Smooth muscle cell (in vitro differentiated cells): ENCODE measurements around the gene MICAL1. TPM values are rescaled to one million over a fixed set of nuclear protein-coding genes. Genes with fewer than 3 reads are reported as not detected.

Source experiments
- DNase-seq: peaks from one replicate; lab custom pipeline; 2025; ENCODE audit not compliant: unreplicated experiment; lab: John Stamatoyannopoulos, UW
- H2AFZ ChIP-seq: fragments of 200-600 bp; sonication (generic); 2 replicates; pipeline ENCODE4 v1.6.0; 2016; ENCODE audit warnings: antibody characterized with exemption, low read depth, mild to moderate bottlenecking
- H3F3A ChIP-seq: fragments of 200-600 bp; sonication (generic); 2 replicates; pipeline ENCODE4 v1.6.0; 2017; ENCODE audit warnings: antibody characterized with exemption, low read depth
- H3K27ac ChIP-seq: fragments of 200-600 bp; sonication (generic); 2 replicates; pipeline ENCODE4 v1.5.1; 2016; ENCODE audit warnings: low read depth, mild to moderate bottlenecking
- H3K27me3 ChIP-seq: fragments of 200-600 bp; sonication (generic); 2 replicates; pipeline ENCODE4 v1.6.1; 2016; ENCODE audit warnings: low read depth, mild to moderate bottlenecking
- H3K36me3 ChIP-seq: fragments of 200-600 bp; sonication (generic); 2 replicates; pipeline ENCODE4 v1.5.1; 2016; ENCODE audit warnings: low read depth
- H3K4me1 ChIP-seq: fragments of 200-600 bp; sonication (generic); 2 replicates; pipeline ENCODE4 v1.5.1; 2016; ENCODE audit warnings: low read depth
- H3K4me2 ChIP-seq: fragments of 200-600 bp; sonication (generic); 2 replicates; pipeline ENCODE4 v1.6.0; 2016; ENCODE audit warnings: mild to moderate bottlenecking
- H3K4me3 ChIP-seq: fragments of 200-600 bp; sonication (generic); 2 replicates; pipeline ENCODE4 v1.5.1; 2016; ENCODE audit warnings: mild to moderate bottlenecking
- H3K79me2 ChIP-seq: fragments of 200-600 bp; sonication (generic); 2 replicates; pipeline ENCODE4 v1.6.0; 2016; ENCODE audit warnings: low read depth, mild to moderate bottlenecking
- H3K9ac ChIP-seq: fragments of 200-600 bp; sonication (generic); 2 replicates; pipeline ENCODE4 v1.6.0; 2016; ENCODE audit warnings: low read depth
- H3K9me3 ChIP-seq: fragments of 200-600 bp; sonication (generic); replicated peaks from 2 replicates; pipeline ENCODE4 v1.5.1; 2016; ENCODE audit warnings: low read depth
- H4K20me1 ChIP-seq: fragments of 200-600 bp; sonication (generic); 2 replicates; pipeline ENCODE4 v1.6.0; 2016; ENCODE audit warnings: low read depth
- CTCF ChIP-seq: fragments of 200-600 bp; sonication (generic); IDR thresholded peaks from 2 replicates; pipeline ENCODE4 v1.5.1; 2017; ENCODE audit warnings: borderline replicate concordance, mild to moderate bottlenecking, antibody characterized with exemption; ENCODE audit not compliant: insufficient read depth, poor library complexity, severe bottlenecking
- WGBS: methylation state at CpG from one replicate; pipeline ENCODE4 v1.1.7; 2016; ENCODE audit warnings: low lambda C conversion rate; 5-methylcytosine and 5-hydroxymethylcytosine counted together
- polyA plus RNA-seq: library from polyadenylated mRNA; unstranded; fragments of >200 nt; fragmentation: Nextera tagmentation; extraction: Ambion mirVana; gene quantifications from 2 replicates; pipeline ENCODE4 v1.2.1, GENCODE V29; 2016
- total RNA-seq: library from RNA; depleted of rRNA; stranded (reverse); fragments of >200 nt; gene quantifications from 2 replicates; pipeline ENCODE4 v1.2.3, GENCODE V29; 2014

Gene MICAL1
- total and polyA plus RNA-seq, 2 experiments from 2014 or later = 13.3 to 20.8 TPM

- no peaks in the 10 kb centered on the region for H4K20me1 ChIP-seq
- H3K4me2 ChIP-seq = no peak overlapping the region
- TF ChIP-seq CTCF = peak; percentile 18
- no peak overlapping the region for H2AFZ ChIP-seq
- H3F3A ChIP-seq = no peaks in the 10 kb centered on the region
- H3K4me3 ChIP-seq = no peak overlapping the region
- H3K4me1 ChIP-seq = no peaks in the 10 kb centered on the region
- H3K79me2 ChIP-seq = no peaks in the 10 kb centered on the region
- no peaks in the 10 kb centered on the region for H3K27me3 ChIP-seq
- H3K9ac ChIP-seq = no peak overlapping the region
- DNase-seq = no peak
- no peaks in the 10 kb centered on the region for H3K36me3 ChIP-seq
- no peak overlapping the region for H3K27ac ChIP-seq
- no peaks in the 10 kb centered on the region for H3K9me3 ChIP-seq
- 86% methylated on average over 4 of the region's 4 CpGs for WGBS
These were observed 58.6 kb downstream of the MICAL1 start for GRCh38 chr6:109397020-109397419.

GRCh38 chr6:109396046-109396718 lies 59.4 kb downstream of the MICAL1 start:
- Histone ChIP-seq H3K9ac (no peak overlapping the region), H3F3A (no peaks in the 10 kb centered on the region), H3K27ac (no peak overlapping the region), H3K4me3 (no peak overlapping the region), H3K9me3 (no peaks in the 10 kb centered on the region), H2AFZ (no peak overlapping the region), H3K79me2 (no peaks in the 10 kb centered on the region), H3K4me1 (no peaks in the 10 kb centered on the region), H3K36me3 (no peaks in the 10 kb centered on the region), H4K20me1 (no peaks in the 10 kb centered on the region), H3K27me3 (no peaks in the 10 kb centered on the region), H3K4me2 (no peak overlapping the region)
- DNase-seq = no peak
- no peak for TF ChIP-seq CTCF
- WGBS = 89% methylated on average over 12 of the region's 12 CpGs

Other genes with a start within 250 kb of the MICAL1 start
- 495 and 529 TPM in 2 replicates for gene CD164, start 73.3 kb downstream of the MICAL1 start, total RNA-seq
- 272 and 305 TPM in 2 replicates for gene CD164, start 73.3 kb downstream of the MICAL1 start, polyA plus RNA-seq
- 0.81 and 1.7 TPM in 2 replicates for gene PPIL6, start 15.1 kb downstream of the MICAL1 start, total RNA-seq
- 0.95 and 1.3 TPM in 2 replicates for gene PPIL6, start 15.1 kb downstream of the MICAL1 start, polyA plus RNA-seq
- gene SMPD2, start 15.0 kb downstream of the MICAL1 start, total RNA-seq = 1.4 and 8.2 TPM in 2 replicates
- gene SMPD2, start 15.0 kb downstream of the MICAL1 start, polyA plus RNA-seq = 6.4 and 6.9 TPM in 2 replicates
- 5.4 and 6.6 TPM in 2 replicates for gene ZBTB24, start 27.4 kb upstream of the MICAL1 start, total RNA-seq
- 1.3 and 2.6 TPM in 2 replicates for gene ZBTB24, start 27.4 kb upstream of the MICAL1 start, polyA plus RNA-seq
- 3.8 and 7.2 TPM in 2 replicates for gene AK9, start 235.4 kb upstream of the MICAL1 start, total RNA-seq
- gene AK9, start 235.4 kb upstream of the MICAL1 start, polyA plus RNA-seq = 1.9 and 2.0 TPM in 2 replicates
- gene FIG4, start 235.5 kb upstream of the MICAL1 start, total RNA-seq = 12.4 and 32.8 TPM in 2 replicates
- gene FIG4, start 235.5 kb upstream of the MICAL1 start, polyA plus RNA-seq = 11.2 and 12.1 TPM in 2 replicates